Fibroblast of pulmonary artery (primary cell): Measurements from ENCODE around the gene BARX1.
"Not testable (repeated sequence)": the region's sequence is repeated elsewhere in the genome, so short reads cannot be mapped to it uniquely, and the experiment has no call there.

Source experiments
- DNase-seq: peaks from one replicate; pipeline ENCODE4 v3.0.0-alpha.2; 2010; ENCODE audit warnings: low read depth
- H3K4me3 ChIP-seq: replicated peaks from 2 replicates; pipeline ENCODE4 v1.5.1; 2011; ENCODE audit warnings: low read depth, mild to moderate bottlenecking, control low read depth, low read length, moderate library complexity
- TF ChIP-seq, protein P1 (sequence below): IDR thresholded peaks from 2 replicates; pipeline ENCODE4 v1.5.1; 2011; ENCODE audit warnings: mild to moderate bottlenecking, control low read depth, low read length, inconsistent platforms; ENCODE audit errors: missing control alignments

The BARX1 gene

DNA sequence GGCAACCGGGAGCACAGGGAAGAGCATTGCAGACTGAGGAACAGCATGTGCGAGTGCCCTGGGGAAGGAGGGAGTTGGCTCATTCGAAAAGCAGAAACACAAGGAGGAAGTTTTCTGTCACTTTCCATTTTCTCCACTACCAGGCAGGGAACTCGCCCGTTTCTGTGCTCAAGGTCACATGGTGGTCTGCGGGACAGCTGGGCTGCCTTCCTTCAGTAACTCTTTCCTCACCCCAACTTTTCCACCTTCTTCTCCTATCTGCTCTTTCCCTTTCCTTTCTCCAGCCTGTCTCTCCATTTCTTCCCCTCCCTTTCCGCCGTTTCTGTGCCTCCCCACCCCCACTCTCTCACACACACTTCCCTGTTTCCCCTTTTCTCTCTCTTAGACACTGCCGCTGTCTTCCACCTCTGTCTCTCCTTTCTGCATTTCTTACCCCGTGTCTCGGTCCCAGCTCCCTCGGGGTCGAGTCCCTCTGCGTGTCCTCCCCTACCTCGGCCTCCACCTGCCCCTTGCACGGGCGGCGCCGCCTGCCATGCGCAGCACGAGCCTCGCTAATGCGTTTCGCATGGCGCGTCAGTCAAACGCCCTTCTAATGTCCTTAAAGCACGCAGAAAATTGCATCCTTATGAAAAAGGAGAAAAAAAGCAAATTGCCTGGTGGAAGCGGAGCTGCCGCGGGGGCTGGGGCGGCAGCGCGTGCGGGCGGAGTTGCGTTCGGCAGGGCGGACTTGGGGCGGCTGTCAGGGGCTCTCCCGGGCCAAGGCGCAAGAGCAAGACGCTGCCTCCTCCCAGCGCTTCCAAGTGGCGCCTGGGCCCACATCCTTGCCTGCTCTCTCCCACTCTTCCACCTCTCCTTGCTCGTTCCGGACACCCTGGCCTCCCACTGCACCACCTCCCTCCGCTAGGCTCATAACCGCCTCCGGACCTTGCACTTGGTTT lies 9.5 kb downstream of the BARX1 start:
- TF ChIP-seq, protein P1, sequence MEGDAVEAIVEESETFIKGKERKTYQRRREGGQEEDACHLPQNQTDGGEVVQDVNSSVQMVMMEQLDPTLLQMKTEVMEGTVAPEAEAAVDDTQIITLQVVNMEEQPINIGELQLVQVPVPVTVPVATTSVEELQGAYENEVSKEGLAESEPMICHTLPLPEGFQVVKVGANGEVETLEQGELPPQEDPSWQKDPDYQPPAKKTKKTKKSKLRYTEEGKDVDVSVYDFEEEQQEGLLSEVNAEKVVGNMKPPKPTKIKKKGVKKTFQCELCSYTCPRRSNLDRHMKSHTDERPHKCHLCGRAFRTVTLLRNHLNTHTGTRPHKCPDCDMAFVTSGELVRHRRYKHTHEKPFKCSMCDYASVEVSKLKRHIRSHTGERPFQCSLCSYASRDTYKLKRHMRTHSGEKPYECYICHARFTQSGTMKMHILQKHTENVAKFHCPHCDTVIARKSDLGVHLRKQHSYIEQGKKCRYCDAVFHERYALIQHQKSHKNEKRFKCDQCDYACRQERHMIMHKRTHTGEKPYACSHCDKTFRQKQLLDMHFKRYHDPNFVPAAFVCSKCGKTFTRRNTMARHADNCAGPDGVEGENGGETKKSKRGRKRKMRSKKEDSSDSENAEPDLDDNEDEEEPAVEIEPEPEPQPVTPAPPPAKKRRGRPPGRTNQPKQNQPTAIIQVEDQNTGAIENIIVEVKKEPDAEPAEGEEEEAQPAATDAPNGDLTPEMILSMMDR, result no peak

DNA sequence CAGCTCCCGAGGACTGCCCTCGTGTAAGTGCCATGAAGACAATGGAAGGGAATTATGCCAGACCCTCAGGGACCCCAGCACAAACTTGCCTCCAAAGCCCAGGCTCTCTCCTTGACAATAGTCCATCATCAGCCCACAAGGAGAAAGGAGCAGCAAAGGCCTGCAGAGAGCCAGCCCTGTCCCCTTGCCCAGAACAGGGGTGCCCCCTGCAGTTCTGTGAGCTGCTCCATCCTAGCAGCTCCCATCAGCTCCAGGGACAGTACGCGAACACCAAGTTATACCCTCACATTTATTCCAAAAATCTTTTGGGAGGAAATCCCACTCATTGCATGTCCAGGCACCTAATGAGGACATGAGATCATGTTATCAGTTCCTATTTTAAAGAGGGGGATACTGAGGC lies 11.1 kb downstream of the BARX1 start:
- TF ChIP-seq, protein P1, result no peak
- H3K4me3 ChIP-seq, result no peak overlapping the region
- no peak for DNase-seq

More for the DNA sequence above, 9.5 kb downstream of the BARX1 start:
- H3K4me3 ChIP-seq, result no peak overlapping the region
- no peak for DNase-seq

DNA sequence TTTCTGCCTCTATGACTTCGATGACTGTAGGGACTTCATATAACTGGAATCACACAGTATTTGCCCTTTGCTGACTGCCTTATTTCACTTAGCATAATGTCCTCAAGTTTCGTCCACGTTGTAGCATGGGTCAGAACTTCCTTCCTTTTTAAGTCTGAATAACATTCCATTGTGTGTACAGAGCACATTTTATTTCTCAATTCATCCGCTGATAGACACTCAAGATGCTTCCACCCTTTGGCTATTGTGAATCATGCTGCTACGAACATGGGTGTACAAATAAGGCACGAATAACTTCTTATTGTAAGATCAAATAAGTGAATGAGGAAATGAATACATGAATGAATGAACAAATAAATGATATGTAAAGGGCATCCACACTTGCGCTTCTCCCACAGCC lies 13.0 kb downstream of the BARX1 start:
- TF ChIP-seq, protein P1, result no peak
- DNase-seq, result peak; percentile 18
- no peak overlapping the region for H3K4me3 ChIP-seq

DNA sequence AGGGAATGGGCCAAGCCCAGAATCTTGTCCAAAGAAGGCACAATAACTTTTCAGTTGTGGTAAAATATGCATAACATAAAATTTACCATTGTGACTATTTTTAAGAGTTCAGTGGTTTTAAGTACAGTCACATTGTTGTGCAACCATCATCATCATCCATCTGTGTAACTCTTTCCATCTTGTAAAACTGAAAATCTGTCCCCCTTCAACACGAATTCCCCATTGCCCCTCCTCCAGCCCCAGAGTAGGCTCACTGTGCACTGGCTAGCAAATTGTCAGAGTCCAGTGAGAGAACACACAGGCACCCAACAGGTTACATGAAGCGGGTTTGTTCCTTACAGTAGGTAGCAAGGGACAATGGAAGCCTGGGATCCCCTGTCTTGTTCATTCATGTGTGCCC lies 13.7 kb downstream of the BARX1 start:
- DNase-seq, result no peak
- TF ChIP-seq, protein P1, result no peak

DNA sequence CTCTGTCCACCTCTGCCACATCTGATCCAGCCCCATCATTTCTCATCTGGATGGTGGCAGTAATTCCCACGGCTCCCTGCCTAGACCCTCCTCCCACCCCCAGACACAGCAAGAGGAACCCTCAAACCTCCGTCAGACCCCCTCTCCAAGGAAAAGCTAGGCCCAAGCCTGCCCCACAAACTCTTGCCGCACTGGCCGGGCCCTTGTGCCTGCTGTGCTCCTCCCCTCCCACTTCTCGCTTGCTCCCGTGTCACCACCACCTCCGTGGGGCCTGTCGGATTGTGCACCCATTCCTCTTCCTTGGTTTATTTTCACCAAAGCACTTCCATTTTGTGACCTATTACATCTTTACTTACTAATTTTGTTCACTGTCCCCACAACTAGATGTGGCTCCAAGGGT lies 14.2 kb downstream of the BARX1 start:
- no peak overlapping the region for H3K4me3 ChIP-seq
- no peak for DNase-seq
- TF ChIP-seq, protein P1, result no peak

More for the DNA sequence above, 13.7 kb downstream of the BARX1 start:
- no peak overlapping the region for H3K4me3 ChIP-seq

DNA sequence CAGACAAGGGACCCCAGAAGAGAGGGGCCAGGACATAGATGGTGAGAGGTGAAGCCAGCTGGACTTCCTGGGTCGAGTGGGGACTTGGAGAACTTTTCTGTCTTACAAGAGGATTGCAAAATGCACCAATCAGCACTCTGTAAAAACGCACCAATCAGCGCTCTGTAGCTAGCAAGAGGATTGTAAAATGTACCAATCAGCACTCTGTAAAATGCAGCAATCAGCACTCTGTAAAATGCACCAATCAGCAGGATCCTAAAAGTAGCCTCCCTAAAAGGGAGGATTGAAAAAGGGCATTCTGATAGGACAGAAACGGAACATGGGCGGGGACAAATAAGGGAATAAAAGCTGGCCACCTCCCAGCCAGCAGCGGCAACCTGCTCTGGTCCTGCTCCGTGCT lies 15.6 kb downstream of the BARX1 start:
- H3K4me3 ChIP-seq, DNase-seq: not testable (repeated sequence)

DNA sequence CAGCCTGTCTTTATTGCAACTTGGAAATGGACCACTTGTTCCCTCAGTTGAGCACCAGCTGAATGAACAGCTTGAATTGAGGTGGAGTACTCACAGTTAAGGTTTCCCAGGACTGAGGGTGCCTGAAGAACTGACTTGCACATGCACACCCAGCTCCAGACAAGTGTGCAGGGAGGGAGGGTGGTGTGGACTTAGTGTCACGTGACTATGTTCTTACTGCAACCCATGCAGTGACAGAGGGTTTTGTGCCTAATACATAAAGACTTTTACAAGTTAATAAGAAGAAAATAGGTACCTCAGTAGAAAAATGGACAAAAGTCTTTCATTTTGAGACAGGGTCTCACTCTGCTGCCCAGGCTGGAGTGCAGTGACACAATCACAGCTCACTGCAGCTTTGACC lies 18.0 kb downstream of the BARX1 start:
- no peak for DNase-seq
- H3K4me3 ChIP-seq, result no peak overlapping the region
- TF ChIP-seq, protein P1, result no peak
